WI38 (cell line): ENCODE data around the gene KCNAB1.

Experiments
- H3K4me3 ChIP-seq: 2 replicates; pipeline ENCODE4 v1.5.1; 2011; ENCODE audit warnings: low read depth, mild to moderate bottlenecking, control low read depth, low read length
- TF ChIP-seq, protein P1 (sequence below): IDR thresholded peaks from 2 replicates; pipeline ENCODE4 v1.5.1; 2012; ENCODE audit warnings: low read depth, mild to moderate bottlenecking, control low read depth, low read length

KCNAB1 gene

DNA sequence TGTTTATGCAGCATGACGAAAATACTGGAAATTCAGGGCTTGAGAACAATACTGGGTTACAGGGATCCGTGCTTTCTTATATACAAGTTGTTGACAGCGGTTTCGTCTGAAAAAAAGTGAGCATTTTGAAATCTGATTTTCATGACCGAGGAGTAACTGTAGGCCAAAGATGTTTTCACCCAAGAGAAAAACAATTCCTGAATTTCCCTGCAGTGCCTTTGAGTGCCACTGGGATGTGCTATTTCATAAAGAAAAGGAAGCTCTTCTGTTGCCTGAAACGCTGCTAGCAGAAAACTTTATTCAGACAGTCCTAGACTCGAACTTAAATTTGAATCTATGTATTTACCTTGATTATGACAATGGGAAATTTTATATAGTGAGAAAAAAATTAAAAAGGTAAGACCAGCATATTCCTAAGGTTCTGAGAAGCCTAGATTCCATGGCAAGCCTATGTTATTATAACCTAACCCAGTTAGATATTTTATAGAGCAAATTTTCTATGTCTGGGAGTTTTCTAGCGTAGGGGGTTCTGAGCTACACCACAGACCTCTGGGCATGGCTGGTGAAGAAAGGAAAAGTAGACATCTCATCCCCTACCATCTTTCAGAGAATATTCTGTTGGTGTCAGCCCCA, 30.2 kb downstream of the KCNAB1 start:
- TF ChIP-seq, protein P1, sequence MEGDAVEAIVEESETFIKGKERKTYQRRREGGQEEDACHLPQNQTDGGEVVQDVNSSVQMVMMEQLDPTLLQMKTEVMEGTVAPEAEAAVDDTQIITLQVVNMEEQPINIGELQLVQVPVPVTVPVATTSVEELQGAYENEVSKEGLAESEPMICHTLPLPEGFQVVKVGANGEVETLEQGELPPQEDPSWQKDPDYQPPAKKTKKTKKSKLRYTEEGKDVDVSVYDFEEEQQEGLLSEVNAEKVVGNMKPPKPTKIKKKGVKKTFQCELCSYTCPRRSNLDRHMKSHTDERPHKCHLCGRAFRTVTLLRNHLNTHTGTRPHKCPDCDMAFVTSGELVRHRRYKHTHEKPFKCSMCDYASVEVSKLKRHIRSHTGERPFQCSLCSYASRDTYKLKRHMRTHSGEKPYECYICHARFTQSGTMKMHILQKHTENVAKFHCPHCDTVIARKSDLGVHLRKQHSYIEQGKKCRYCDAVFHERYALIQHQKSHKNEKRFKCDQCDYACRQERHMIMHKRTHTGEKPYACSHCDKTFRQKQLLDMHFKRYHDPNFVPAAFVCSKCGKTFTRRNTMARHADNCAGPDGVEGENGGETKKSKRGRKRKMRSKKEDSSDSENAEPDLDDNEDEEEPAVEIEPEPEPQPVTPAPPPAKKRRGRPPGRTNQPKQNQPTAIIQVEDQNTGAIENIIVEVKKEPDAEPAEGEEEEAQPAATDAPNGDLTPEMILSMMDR: peak; percentile 69
- H3K4me3 ChIP-seq: no peak overlapping the region

DNA sequence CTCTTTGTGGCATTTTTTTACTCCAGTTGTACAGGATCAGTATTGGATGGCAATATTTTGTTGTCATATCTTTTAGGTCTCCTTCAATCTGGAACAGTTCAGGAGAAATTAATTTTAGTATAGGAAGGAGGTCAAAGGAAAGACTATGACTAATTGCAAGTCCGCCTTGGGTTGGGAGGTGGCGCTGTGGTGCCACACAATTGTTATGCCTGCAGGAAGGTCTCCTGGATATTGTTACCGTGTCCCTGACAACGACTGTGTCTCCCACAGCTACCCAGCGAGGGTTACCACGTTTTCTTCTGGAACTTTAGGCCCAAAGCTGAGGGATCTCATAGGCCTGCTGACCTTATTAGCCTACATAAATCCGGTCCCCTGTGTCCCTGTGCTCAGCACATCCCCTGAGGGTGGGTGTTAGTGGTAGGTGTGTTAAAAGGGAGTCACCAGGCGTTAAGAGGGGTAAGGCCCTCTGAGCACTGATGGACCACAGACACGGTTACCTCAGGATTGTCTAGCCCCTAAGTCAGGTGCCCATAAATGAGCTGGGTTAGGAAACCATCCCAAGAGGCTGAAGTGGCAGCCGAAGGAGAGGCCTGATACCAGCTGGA, 31.5 kb downstream of the KCNAB1 start:
- TF ChIP-seq, protein P1: peak; percentile 72
- H3K4me3 ChIP-seq: no peak overlapping the region

DNA sequence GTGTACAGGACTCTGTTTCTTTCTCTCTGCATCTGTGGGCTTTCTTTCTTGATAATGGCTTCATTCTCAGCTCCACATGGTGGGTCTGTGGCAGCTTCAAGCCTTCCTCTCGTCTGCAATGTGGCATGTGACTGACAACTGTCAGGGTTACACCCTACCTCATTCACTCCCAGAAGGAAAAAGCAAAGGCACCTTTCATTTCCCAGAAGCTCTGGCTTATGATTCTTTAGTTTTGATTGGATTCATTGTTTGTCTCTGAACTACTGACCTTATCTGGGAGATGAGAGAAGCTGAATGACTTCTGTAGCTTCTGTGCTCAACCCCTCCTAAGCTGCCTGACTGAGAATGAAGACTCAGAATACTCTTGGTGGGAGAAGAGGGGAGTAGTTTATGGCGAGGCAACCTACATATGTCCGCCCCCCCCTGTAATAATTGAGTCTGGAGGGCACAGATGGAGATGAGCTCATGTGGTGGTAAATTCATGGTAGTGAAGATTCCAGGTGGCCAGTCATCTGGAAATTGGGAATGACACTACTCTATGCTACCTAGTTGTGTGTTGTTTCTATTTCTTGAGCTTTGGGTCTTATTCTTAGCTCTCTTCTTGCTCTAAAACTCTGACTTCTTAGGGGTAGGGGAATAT, 38.4 kb downstream of the KCNAB1 start:
- no peak overlapping the region for H3K4me3 ChIP-seq
- TF ChIP-seq, protein P1: no peak

DNA sequence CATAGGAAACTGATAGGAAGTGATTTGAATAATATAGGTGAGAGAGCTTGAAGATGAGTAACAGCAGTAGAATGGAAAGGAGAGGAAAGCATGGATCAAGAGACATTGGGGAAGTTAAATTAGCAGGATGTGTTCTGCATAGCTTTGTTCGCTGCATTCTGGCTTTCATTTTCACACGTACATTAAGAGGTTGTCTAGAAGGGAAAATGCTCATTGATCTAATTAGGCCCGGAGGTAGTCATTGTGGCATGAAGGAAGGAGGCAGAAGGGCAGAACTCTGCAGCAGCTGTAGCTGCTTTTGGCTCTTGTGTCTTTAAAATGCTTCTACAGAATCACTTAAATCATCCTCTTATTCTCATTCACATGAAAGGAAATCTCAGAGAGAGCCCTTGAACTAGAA, 40.3 kb downstream of the KCNAB1 start:
- no peak overlapping the region for H3K4me3 ChIP-seq
- TF ChIP-seq, protein P1: no peak

DNA sequence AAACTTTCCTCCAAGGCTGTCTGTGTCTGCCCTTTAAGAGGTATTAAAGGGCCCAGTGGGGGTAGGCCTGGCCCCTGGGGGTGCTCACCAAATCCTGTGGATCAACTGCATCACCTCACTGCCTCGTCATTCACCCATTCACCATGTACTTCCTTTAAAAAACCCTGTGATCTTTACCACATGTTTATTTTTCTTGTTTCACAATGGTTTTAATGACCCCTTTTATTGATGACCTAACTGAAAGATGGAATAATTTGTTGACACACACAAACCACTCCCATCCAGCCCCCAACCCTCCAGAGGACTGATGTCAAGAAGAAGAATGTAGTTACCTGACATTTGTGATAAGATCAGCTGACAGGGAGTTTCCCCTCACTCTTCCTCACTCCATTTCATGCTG, 40.8 kb downstream of the KCNAB1 start:
- TF ChIP-seq, protein P1: no peak
- H3K4me3 ChIP-seq: no peak overlapping the region

DNA sequence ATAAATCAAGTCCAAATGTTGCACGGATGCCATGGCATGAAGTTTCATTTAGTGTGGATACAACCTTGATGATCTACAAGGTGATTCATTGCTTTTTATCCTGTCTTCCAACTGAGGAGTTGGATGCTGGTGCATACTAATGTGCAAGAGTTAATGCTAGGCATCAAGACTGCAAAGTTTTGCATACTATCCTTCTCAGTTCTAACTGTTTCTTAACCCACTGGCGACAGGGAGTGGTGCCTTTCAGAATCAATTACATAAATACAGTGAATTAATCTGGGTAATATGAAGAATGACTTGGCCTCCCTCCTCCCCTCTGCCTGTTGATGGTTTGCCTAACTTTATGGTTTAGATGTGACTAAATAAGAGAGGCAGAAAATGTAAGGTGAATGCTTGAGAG, 43.5 kb downstream of the KCNAB1 start:
- TF ChIP-seq, protein P1: no peak

DNA sequence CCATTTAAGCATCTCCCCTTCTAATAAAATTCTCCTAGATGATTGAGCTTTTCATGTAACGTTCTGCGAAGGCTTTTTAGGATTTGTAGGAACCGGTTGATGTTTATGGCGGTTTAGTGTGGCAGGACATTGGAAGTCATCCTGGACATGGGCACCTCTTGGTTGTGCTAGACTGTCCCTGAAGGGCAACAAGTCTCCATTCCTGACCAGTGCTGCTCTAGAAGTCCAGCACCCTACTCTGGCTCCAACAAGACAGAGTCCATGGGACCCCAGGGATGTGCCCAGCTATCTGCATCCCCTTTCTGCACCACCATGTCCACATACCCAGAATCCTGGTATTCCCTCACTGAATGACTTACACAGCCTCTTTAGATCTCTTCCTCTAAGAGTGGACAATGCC, 46.4 kb downstream of the KCNAB1 start:
- no peak overlapping the region for H3K4me3 ChIP-seq
- TF ChIP-seq, protein P1: no peak

More for the DNA sequence above, 43.5 kb downstream of the KCNAB1 start:
- no peak overlapping the region for H3K4me3 ChIP-seq
